Measurements from ENCODE around the gene RAG1. TPM values are rescaled to one million over a fixed set of nuclear protein-coding genes. Genes with fewer than 3 reads are reported as not detected.
A peak's percentile ranks its signal among the peaks of the same experiment; 100 is the strongest.
"Not testable (repeated sequence)": the region's sequence is repeated elsewhere in the genome, so short reads cannot be mapped to it uniquely, and the experiment has no call there.

Gene RAG1
- polyA plus RNA-seq: 0.06 TPM

DNA sequence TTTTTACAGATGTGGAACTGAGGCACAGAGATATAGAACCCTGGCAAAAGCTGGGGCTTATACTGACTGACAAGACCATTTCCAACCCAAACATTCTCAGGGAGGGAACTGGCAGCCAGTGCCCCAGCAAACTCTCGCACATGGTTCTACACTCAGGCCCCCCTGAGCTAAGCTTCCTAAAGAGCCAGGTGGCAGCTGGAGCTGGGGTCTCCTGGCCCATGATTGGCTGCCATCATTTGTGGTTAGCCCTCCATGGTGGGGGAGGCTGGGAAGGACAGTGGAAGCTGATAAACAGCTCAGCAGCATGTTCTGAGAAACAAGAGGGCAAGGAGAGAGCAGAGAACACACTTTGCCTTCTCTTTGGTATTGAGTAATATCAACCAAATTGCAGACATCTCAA lies at the start of gene RAG1:
Gene RAG1 (plus strand): TSS at position 314 of the 400 bp plus-strand sequence. CDS start 5,298 bp downstream, outside the sequence.
- H3K9me3 Mint-ChIP-seq: no peaks in the 10 kb centered on the region
- peaks cover 3 to 5% (median 5%) of the 10 kb centered on the region in 3 donors for H3K4me1 Mint-ChIP-seq
- H3K4me3 Mint-ChIP-seq: no peak within 1 kb of the TSS
- H3K27me3 Mint-ChIP-seq: peaks cover 34% of the 10 kb centered on the region
- no peak within 1 kb of the TSS for H3K27ac Mint-ChIP-seq
- no peaks in the 10 kb centered on the region for H3K36me3 Mint-ChIP-seq

DNA sequence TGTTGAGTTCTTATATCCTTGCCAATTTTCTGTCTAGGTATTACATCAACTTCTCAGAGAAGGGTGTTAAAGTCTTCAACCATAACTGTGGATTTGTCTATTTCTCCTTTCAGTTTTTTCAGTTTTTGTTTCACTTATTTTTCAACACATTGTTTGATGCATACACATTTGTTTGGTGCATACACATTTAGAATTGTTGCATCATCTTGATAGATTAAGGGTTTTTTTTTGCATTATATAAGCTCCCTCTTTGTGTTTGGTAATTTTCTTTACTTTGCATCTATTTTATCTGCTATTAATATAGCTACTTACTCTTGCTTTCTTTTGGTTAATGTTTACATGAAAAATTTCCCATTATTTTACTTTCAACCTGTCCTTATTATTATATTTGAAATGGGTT lies 37.0 kb upstream of the RAG1 start:
- peaks cover 0 to 9% (median 5%) of the 10 kb centered on the region in 3 donors for H3K9me3 Mint-ChIP-seq
- H3K27ac Mint-ChIP-seq: no peak overlapping the region
- no peaks in the 10 kb centered on the region for H3K4me1 Mint-ChIP-seq
- no peaks in the 10 kb centered on the region for H3K36me3 Mint-ChIP-seq
- no peak overlapping the region for H3K4me3 Mint-ChIP-seq
- H3K27me3 Mint-ChIP-seq: peaks cover 3% of the 10 kb centered on the region

DNA sequence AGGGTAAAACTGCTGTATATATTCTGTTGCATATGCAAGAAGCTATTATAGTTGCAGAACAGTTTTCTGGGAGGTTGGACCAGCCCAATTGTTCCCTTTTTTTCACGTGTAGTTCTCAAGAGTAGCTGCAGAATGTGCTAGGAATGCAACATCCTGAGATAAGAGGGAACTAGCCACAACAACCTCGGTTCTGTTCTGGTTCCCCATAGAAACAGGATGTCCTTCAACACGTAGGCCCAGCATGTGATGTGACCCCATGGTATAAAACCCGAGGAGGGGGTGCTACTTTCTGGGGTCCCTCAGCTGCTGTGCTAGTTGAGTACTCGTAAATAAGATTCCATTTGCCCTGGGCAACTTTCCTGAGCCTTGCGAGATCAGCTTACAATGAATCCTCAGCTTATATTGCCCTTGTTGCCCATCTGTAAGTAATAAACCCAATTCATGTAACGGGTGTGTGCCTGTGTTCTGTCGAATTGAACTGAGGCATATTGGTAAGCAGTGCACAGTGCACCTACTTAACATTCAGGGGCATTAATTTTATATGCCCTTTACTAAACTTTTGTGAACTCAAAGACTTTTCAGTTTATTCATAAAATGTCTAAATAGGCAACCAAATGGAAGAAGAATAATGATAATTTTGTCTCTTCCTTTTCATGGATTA lies 34.7 kb upstream of the RAG1 start:
- peaks cover 1% of the 10 kb centered on the region for H3K27me3 Mint-ChIP-seq
- H3K27ac Mint-ChIP-seq: no peak overlapping the region
- no peak overlapping the region for H3K4me3 Mint-ChIP-seq
- no peaks in the 10 kb centered on the region for H3K4me1 Mint-ChIP-seq
- peaks cover 0 to 2% (median 1%) of the 10 kb centered on the region in 3 donors for H3K9me3 Mint-ChIP-seq
- peaks cover 2% of the 10 kb centered on the region for H3K36me3 Mint-ChIP-seq

- peaks cover 2% of the 10 kb centered on the region for H3K36me3 Mint-ChIP-seq
- no peak overlapping the region for H3K4me3 Mint-ChIP-seq
- H3K9me3 Mint-ChIP-seq: peaks cover 0 to 1% (median 0%) of the 10 kb centered on the region in 3 donors
- no peak overlapping the region for H3K27ac Mint-ChIP-seq
- H3K27me3 Mint-ChIP-seq: peaks cover 1% of the 10 kb centered on the region
- no peaks in the 10 kb centered on the region for H3K4me1 Mint-ChIP-seq
These were observed 33.4 kb upstream of the RAG1 start for GRCh38 chr11:36534276-36534840.

DNA sequence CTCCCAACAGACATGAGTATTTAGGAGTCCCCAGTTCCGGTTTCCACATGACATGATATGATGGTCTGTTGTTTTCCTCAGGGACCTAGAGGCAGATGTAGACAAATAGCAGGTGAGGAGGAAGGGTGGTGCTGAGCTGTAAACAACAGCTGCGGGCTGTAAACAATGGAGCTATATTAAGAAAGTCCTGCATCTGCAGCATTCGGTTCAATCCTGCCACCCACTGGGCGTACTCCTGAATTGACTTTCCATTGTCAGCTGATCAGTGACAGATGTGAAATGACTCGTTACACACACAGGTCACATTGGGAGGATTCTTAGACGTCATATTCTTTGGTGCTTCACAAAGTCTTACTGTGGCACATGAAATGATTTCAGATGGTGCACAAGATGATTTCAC lies 26.8 kb upstream of the RAG1 start:
- H3K4me3 Mint-ChIP-seq: peak overlapping the region in 1 of 4 donors; percentile 58
- H3K4me1 Mint-ChIP-seq: peaks cover 0 to 8% (median 8%) of the 10 kb centered on the region in 3 donors
- peaks cover 0 to 4% (median 0%) of the 10 kb centered on the region in 3 donors for H3K9me3 Mint-ChIP-seq
- peaks cover 2% of the 10 kb centered on the region for H3K36me3 Mint-ChIP-seq
- H3K27me3 Mint-ChIP-seq: peaks cover 14% of the 10 kb centered on the region
- H3K27ac Mint-ChIP-seq: peak overlapping the region in 1 of 3 donors; percentile 83

- no peaks in the 10 kb centered on the region for H3K4me1 Mint-ChIP-seq
- H3K27ac Mint-ChIP-seq: no peak overlapping the region
- H3K27me3 Mint-ChIP-seq: peaks cover 7% of the 10 kb centered on the region
- H3K36me3 Mint-ChIP-seq: peaks cover 5% of the 10 kb centered on the region
- no peak overlapping the region for H3K4me3 Mint-ChIP-seq
- H3K9me3 Mint-ChIP-seq: peaks cover 0 to 6% (median 0%) of the 10 kb centered on the region in 3 donors
These were observed 17.3 kb upstream of the RAG1 start for GRCh38 chr11:36550385-36551115.

DNA sequence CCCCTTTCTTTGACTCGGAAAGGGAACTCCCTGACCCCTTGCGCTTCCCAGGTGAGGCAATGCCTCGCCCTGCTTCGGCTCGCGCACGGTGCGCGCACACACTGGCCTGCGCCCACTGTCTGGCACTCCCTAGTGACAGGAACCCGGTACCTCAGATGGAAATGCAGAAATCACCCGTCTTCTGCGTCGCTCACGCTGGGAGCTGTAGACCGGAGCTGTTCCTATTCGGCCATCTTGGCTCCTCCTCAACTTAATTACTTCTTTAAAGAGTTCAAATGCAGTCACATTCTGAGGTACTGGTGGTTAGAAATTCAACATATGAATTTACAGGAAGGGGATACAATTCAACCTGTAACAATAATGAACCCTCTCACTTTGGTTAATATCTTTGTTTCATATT lies 10.4 kb upstream of the RAG1 start:
- H3K9me3 Mint-ChIP-seq, H3K27me3 Mint-ChIP-seq, H3K4me1 Mint-ChIP-seq, H3K4me3 Mint-ChIP-seq, H3K36me3 Mint-ChIP-seq, H3K27ac Mint-ChIP-seq: not testable (repeated sequence)

DNA sequence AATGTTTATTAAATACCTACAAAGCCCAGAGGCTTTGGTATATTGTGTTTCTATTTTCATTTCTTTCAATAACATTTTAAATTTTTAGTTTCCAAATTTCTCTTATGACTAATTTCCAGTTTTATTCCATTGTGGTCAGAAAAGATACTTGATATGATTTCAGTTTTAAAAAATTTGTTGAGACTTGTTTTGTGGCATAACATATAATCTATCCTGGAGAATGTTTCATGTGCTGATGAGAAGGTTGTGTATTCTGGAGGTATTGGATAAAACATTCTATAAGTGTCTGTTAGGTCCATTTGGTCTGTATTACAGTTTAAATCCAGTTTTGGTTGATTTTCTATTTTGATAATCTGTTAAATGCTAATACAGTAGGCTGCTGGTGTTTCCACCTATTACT lies 9.8 kb upstream of the RAG1 start:
- H3K27me3 Mint-ChIP-seq: peaks cover 7% of the 10 kb centered on the region
- H3K4me1 Mint-ChIP-seq: peaks cover 2 to 7% (median 5%) of the 10 kb centered on the region in 3 donors
- peaks cover 2 to 7% (median 3%) of the 10 kb centered on the region in 3 donors for H3K9me3 Mint-ChIP-seq
- H3K27ac Mint-ChIP-seq: no peak overlapping the region
- H3K36me3 Mint-ChIP-seq: peaks cover 2% of the 10 kb centered on the region
- H3K4me3 Mint-ChIP-seq: peak overlapping the region in 1 of 4 donors; percentile 12

GRCh38 chr11:36558571-36559413 lies 9.0 kb upstream of the RAG1 start:
- H3K27me3 Mint-ChIP-seq: peaks cover 7% of the 10 kb centered on the region
- peak overlapping the region in 1 of 3 donors; percentile 17 for H3K27ac Mint-ChIP-seq
- H3K4me1 Mint-ChIP-seq: peaks cover 2 to 7% (median 5%) of the 10 kb centered on the region in 3 donors
- peak overlapping the region in 2 of 4 donors; percentile 3 to 25 for H3K4me3 Mint-ChIP-seq
- peaks cover 2% of the 10 kb centered on the region for H3K36me3 Mint-ChIP-seq
- H3K9me3 Mint-ChIP-seq: peaks cover 2 to 7% (median 3%) of the 10 kb centered on the region in 3 donors

DNA sequence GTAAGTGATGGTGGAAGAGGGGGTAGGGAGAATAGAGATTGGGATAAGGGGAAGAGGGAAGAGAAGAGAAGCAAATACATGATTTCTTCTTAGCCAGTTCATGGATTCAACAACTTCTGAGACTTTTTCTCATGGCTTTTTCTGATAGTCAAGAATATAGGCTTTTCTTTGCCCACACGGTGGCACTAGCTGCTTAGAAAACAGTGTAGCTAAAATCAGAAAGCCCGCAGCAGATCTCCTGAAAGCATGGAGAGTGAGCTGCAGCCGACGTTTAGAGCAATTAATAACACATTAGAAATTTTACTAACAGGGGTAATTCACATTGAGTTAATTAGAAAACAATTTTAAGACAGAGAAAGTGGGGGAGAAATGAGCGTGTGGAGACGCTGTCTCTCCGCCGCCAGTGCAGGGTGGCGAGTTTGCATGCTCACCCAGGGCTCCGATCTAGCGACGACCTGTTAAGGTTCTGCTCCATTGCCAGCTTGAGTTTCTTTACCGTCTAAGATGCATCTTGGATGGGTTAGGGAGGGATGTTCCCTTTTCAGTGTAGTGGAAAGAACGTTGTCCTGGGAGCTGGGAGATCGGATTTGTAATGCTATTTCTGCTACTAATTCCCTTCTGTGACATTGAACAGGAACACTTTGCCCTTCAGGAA lies 3.3 kb upstream of the RAG1 start:
- H3K27ac Mint-ChIP-seq: no peak overlapping the region
- peaks cover 0 to 6% (median 2%) of the 10 kb centered on the region in 3 donors for H3K9me3 Mint-ChIP-seq
- peak overlapping the region in 1 of 4 donors; percentile 85 for H3K4me3 Mint-ChIP-seq
- H3K4me1 Mint-ChIP-seq: peaks cover 3 to 5% (median 5%) of the 10 kb centered on the region in 3 donors
- H3K27me3 Mint-ChIP-seq: peaks cover 22% of the 10 kb centered on the region
- H3K36me3 Mint-ChIP-seq: peaks cover 2% of the 10 kb centered on the region

DNA sequence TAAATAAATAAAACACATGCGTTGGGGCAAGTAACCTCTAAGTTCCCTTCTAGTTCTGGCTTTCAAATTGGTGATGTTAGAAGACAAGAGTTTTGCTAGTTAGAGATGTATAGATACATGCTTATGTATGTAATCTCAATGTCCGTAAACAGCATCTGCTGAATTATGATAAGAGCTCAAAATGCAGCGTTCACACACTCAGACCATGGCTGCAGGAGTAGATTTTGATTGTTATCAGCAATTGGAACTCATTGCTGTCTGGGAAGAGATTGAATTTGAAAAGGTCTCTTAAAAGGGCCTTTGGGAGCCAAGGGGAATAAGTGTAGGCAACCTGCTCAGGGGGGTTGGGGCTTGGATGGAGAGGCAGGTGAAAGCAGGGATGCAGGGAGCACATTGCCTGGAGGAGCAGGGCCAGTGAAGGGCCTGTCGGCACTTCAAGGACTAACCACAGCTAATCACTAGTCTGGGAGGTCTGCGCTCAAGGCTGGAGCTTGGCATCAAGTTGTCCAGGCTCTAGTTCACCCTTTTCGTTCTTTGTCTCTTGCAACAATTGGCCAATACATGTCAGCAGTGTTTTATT lies 2.7 kb upstream of the RAG1 start:
- no peak overlapping the region for H3K27ac Mint-ChIP-seq
- H3K36me3 Mint-ChIP-seq: no peaks in the 10 kb centered on the region
- H3K4me3 Mint-ChIP-seq: peak overlapping the region in 1 of 4 donors; percentile 85
- peaks cover 0 to 2% (median under 1%) of the 10 kb centered on the region in 3 donors for H3K9me3 Mint-ChIP-seq
- peaks cover 3 to 5% (median 5%) of the 10 kb centered on the region in 3 donors for H3K4me1 Mint-ChIP-seq
- peaks cover 22% of the 10 kb centered on the region for H3K27me3 Mint-ChIP-seq

GRCh38 chr11:36566407-36567053 lies 1.3 kb upstream of the RAG1 start:
- H3K27ac Mint-ChIP-seq: no peak overlapping the region
- no peaks in the 10 kb centered on the region for H3K36me3 Mint-ChIP-seq
- peaks cover 27% of the 10 kb centered on the region for H3K27me3 Mint-ChIP-seq
- H3K4me3 Mint-ChIP-seq: no peak overlapping the region
- H3K9me3 Mint-ChIP-seq: no peaks in the 10 kb centered on the region
- peaks cover 3 to 5% (median 5%) of the 10 kb centered on the region in 3 donors for H3K4me1 Mint-ChIP-seq

- Mint-ChIP-seq H3K36me3 (peaks cover 1% of the 10 kb centered on the region), H3K27ac (no peak overlapping the region), H3K9me3 (no peaks in the 10 kb centered on the region), H3K27me3 (peaks cover 42% of the 10 kb centered on the region), H3K4me1 (peaks cover 3 to 5% (median 5%) of the 10 kb centered on the region in 3 donors), H3K4me3 (no peak overlapping the region)
These were observed 1.3 kb downstream of the RAG1 start for GRCh38 chr11:36569095-36569494.
